HepG2 (cell line): ENCODE measurements around the gene POLR3E. TPM values are rescaled to one million over a fixed set of nuclear protein-coding genes. Genes with fewer than 3 reads are reported as not detected.

Experiments
- ATF3 ChIP-seq: sonication (generic); formaldehyde crosslinking; IDR thresholded peaks from 2 replicates; pipeline ENCODE4 v1.4.0; 2020; ENCODE audit warnings: missing genetic modification reagents
- ATF7-NPFF ChIP-seq: sonication (generic); formaldehyde crosslinking; IDR thresholded peaks from 2 replicates; pipeline ENCODE4 v1.8.1; 2023; ENCODE audit warnings: mild to moderate bottlenecking, low read depth, missing genetic modification reagents, moderate library complexity
- BATF2 ChIP-seq: sonication (generic); formaldehyde crosslinking; IDR thresholded peaks from 2 replicates; pipeline ENCODE4 v1.8.0; 2022; ENCODE audit warnings: mild to moderate bottlenecking, missing genetic modification reagents, moderate library complexity
- ELF1 ChIP-seq: sonication (generic); formaldehyde crosslinking; IDR thresholded peaks from 2 replicates; pipeline ENCODE4 v1.4.0; 2020; ENCODE audit warnings: missing genetic modification reagents
- HOXA5 ChIP-seq: sonication (generic); formaldehyde crosslinking; IDR thresholded peaks from 2 replicates; pipeline ENCODE4 v1.4.0; 2020; ENCODE audit warnings: missing genetic modification reagents
- HOXA7 ChIP-seq: sonication (generic); formaldehyde crosslinking; IDR thresholded peaks from 2 replicates; pipeline ENCODE4 v1.8.1; 2022; ENCODE audit warnings: mild to moderate bottlenecking, missing genetic modification reagents, moderate library complexity
- HOXA9 ChIP-seq: sonication (generic); formaldehyde crosslinking; IDR thresholded peaks from 2 replicates; pipeline ENCODE4 v1.8.1; 2022; ENCODE audit warnings: missing genetic modification reagents, mild to moderate bottlenecking, moderate library complexity, borderline replicate concordance
- ISX ChIP-seq: sonication (generic); formaldehyde crosslinking; conservative IDR thresholded peaks from 2 replicates; pipeline ENCODE4 v1.5.0; 2020; ENCODE audit warnings: missing genetic modification reagents
- MED8 ChIP-seq: sonication (generic); formaldehyde crosslinking; IDR thresholded peaks from 2 replicates; pipeline ENCODE4 v1.8.1; 2023; ENCODE audit warnings: mild to moderate bottlenecking, missing genetic modification reagents; ENCODE audit not compliant: insufficient replicate concordance
- RBFOX2 ChIP-seq: fragments of 200-400 bp; formaldehyde crosslinking; IDR thresholded peaks from 2 replicates; pipeline ENCODE4 v1.6.1; 2017; ENCODE audit warnings: low read depth, mild to moderate bottlenecking, low read length
- TCF7 ChIP-seq: sonication (generic); IDR thresholded peaks from 2 replicates; pipeline ENCODE4 v1.6.1; 2016; ENCODE audit warnings: antibody characterized with exemption, low read depth
- ZBTB20 ChIP-seq: sonication (generic); formaldehyde crosslinking; IDR thresholded peaks from 2 replicates; pipeline ENCODE4 v1.8.1; 2023; ENCODE audit warnings: missing genetic modification reagents, low read depth, mild to moderate bottlenecking, borderline replicate concordance
- ZFY ChIP-seq: sonication (generic); formaldehyde crosslinking; IDR thresholded peaks from 2 replicates; pipeline ENCODE4 v1.4.0; 2020; ENCODE audit warnings: missing genetic modification reagents
- ZMAT3 ChIP-seq: sonication (generic); formaldehyde crosslinking; conservative IDR thresholded peaks from 2 replicates; pipeline ENCODE4 v1.7.0; 2021; ENCODE audit warnings: missing genetic modification reagents
- ZNF24 ChIP-seq: fragments of 450-650 bp; IDR thresholded peaks from 2 replicates; pipeline ENCODE4 v1.6.1; 2017; ENCODE audit warnings: antibody characterized with exemption, mild to moderate bottlenecking
- ZNF263 ChIP-seq: sonication (generic); formaldehyde crosslinking; IDR thresholded peaks from 2 replicates; pipeline ENCODE4 v1.4.0; 2020; ENCODE audit warnings: missing genetic modification reagents
- ZNF333 ChIP-seq: sonication (generic); formaldehyde crosslinking; IDR thresholded peaks from 2 replicates; pipeline ENCODE4 v1.4.0; 2020; ENCODE audit warnings: mild to moderate bottlenecking, missing genetic modification reagents, borderline replicate concordance
- ZNF773 ChIP-seq: sonication (generic); formaldehyde crosslinking; IDR thresholded peaks from 2 replicates; pipeline ENCODE4 v1.4.0; 2020; ENCODE audit warnings: missing genetic modification reagents, borderline replicate concordance
- ZNF879 ChIP-seq: sonication (generic); formaldehyde crosslinking; IDR thresholded peaks from 2 replicates; pipeline ENCODE4 v1.8.1; 2023; ENCODE audit warnings: missing genetic modification reagents
- polyA plus RNA-seq, 8 experiments: library from polyadenylated mRNA; depleted of rRNA in 3 of 8; stranded (reverse) in 7 of 8; unstranded in 1 of 8; fragments of >200 nt; fragmentation: Illumina TruSeq in 4 of 8; extraction: Trizol in 4 of 8; gene quantifications; 2 replicates each; pipeline versions ENCODE4 v1.2.1 to v1.2.3, GENCODE V29; 2011 to 2016; ENCODE audit warnings: low read depth in 4 of 8, missing spikeins in 1 of 8, mixed read lengths in 1 of 8; ENCODE audit not compliant: insufficient read depth in 1 of 8
- total RNA-seq, 5 experiments: library from RNA; depleted of rRNA; stranded (reverse); fragments of >200 nt; fragmentation: Illumina TruSeq; extraction: Trizol; gene quantifications; 2 replicates each; pipeline ENCODE4 v1.2.3, GENCODE V29; 2016; ENCODE audit warnings: low read depth in 1 of 5
- TF ChIP-seq, protein P1 (sequence below): sonication (generic); formaldehyde crosslinking; IDR thresholded peaks from 2 replicates; pipeline ENCODE4 v1.5.1; 2020; ENCODE audit warnings: mild to moderate bottlenecking, missing genetic modification reagents
- TF ChIP-seq, protein P2 (sequence below): sonication (generic); formaldehyde crosslinking; IDR thresholded peaks from 2 replicates; pipeline ENCODE4; 2020; ENCODE audit warnings: missing genetic modification reagents, mild to moderate bottlenecking, borderline replicate concordance

Gene POLR3E
- total and polyA plus RNA-seq, 2 of the 13 experiments (the other 11 are each of a cell fraction or from before 2014, with no cell fraction given) = 135 to 262 TPM

GRCh38 chr16:22373662-22374310 lies 76.6 kb downstream of the POLR3E start (continued):
- TF ChIP-seq, protein P1, sequence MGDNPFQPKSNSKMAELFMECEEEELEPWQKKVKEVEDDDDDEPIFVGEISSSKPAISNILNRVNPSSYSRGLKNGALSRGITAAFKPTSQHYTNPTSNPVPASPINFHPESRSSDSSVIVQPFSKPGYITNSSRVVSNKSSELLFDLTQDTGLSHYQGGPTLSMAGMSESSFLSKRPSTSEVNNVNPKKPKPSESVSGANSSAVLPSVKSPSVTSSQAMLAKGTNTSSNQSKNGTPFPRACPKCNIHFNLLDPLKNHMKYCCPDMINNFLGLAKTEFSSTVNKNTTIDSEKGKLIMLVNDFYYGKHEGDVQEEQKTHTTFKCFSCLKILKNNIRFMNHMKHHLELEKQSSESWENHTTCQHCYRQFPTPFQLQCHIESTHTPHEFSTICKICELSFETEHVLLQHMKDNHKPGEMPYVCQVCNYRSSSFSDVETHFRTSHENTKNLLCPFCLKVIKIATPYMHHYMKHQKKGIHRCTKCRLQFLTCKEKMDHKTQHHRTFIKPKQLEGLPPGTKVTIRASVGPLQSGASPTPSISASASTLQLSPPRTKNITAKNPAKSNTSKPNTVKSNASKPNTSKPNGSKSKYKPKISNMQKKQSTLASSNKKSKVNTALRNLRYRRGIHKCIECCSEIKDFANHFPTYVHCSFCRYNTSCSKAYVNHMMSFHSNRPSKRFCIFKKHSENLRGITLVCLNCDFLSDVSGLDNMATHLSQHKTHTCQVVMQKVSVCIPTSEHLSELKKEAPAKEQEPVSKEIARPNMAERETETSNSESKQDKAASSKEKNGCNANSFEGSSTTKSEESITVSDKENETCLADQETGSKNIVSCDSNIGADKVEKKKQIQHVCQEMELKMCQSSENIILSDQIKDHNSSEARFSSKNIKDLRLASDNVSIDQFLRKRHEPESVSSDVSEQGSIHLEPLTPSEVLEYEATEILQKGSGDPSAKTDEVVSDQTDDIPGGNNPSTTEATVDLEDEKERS = 0 out of 2 replicates have a peak, but pooled peaks have one; percentile 41
- TF ChIP-seq HOXA7 (CRISPR knock-in tag) = no peak
- peak; percentile 60 for TF ChIP-seq MED8 (CRISPR knock-in tag)
- peak; percentile 33 for TF ChIP-seq HOXA5
- peak; percentile 18; the same call in 1 of the 2 replicates for TF ChIP-seq ATF7-NPFF
- TF ChIP-seq ZNF24 = no peak
- no peak for TF ChIP-seq TCF7
- TF ChIP-seq ELF1 = 0 out of 2 replicates have a peak, but pooled peaks have one; percentile 11
- peak; percentile 51; the same call in 1 of the 2 replicates for TF ChIP-seq ISX (CRISPR knock-in tag)
- TF ChIP-seq, protein P2, sequence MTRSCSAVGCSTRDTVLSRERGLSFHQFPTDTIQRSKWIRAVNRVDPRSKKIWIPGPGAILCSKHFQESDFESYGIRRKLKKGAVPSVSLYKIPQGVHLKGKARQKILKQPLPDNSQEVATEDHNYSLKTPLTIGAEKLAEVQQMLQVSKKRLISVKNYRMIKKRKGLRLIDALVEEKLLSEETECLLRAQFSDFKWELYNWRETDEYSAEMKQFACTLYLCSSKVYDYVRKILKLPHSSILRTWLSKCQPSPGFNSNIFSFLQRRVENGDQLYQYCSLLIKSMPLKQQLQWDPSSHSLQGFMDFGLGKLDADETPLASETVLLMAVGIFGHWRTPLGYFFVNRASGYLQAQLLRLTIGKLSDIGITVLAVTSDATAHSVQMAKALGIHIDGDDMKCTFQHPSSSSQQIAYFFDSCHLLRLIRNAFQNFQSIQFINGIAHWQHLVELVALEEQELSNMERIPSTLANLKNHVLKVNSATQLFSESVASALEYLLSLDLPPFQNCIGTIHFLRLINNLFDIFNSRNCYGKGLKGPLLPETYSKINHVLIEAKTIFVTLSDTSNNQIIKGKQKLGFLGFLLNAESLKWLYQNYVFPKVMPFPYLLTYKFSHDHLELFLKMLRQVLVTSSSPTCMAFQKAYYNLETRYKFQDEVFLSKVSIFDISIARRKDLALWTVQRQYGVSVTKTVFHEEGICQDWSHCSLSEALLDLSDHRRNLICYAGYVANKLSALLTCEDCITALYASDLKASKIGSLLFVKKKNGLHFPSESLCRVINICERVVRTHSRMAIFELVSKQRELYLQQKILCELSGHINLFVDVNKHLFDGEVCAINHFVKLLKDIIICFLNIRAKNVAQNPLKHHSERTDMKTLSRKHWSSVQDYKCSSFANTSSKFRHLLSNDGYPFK (CRISPR knock-in tag) = peak; percentile 51
- peak; percentile 34; the same call in 1 of the 2 replicates for TF ChIP-seq ZBTB20 (CRISPR knock-in tag)
- peak; percentile 83 for TF ChIP-seq ZFY (CRISPR knock-in tag)
- peak; percentile 45; the same call in 1 of the 2 replicates for TF ChIP-seq ZNF263 (CRISPR knock-in tag)
- TF ChIP-seq BATF2 (CRISPR knock-in tag) = 0 out of 2 replicates have a peak, but pooled peaks have one; percentile 36
- TF ChIP-seq HOXA9 = peak; percentile 88; the same call in 1 of the 2 replicates
- 0 out of 2 replicates have a peak, but pooled peaks have one; percentile 47 for TF ChIP-seq ZNF773 (CRISPR knock-in tag)
- peak; percentile 77 for TF ChIP-seq ZMAT3
- TF ChIP-seq RBFOX2 = peak; percentile 78
- TF ChIP-seq ATF3 = no peak; the same call in 1 of the 2 replicates
- TF ChIP-seq ZNF333 = 0 out of 2 replicates have a peak, but pooled peaks have one; percentile 15
- peak; percentile 29; the same call in 1 of the 2 replicates for TF ChIP-seq ZNF879 (CRISPR knock-in tag)
